ENCODE measurements around the gene CYFIP2.

The CYFIP2 gene

GRCh38 chr5:157434096-157434495 lies 168.2 kb downstream of the CYFIP2 start:
- TF ChIP-seq JUND (IDR thresholded peaks at IDR 0.05; ENCODE audit: low read depth): no peak
- DNase-seq (ENCODE audit: low read depth in 1 of 2, low spot score in 1 of 2): no peak

GRCh38 chr5:157443041-157443549 lies 177.2 kb downstream of the CYFIP2 start:
- no peak for DNase-seq (ENCODE audit: low read depth in 1 of 2, low spot score in 1 of 2)
- in situ Hi-C loops (cut with HindIII; ENCODE audit: low pct_unique_long_range_greater_than_20kb, low sequenced_read_pairs): no loop called here
- no peak for TF ChIP-seq JUND (IDR thresholded peaks at IDR 0.05; ENCODE audit: low read depth)

More at GRCh38 chr5:157434096-157434495, 168.2 kb downstream of the CYFIP2 start:
- in situ Hi-C loops (cut with HindIII; ENCODE audit: low pct_unique_long_range_greater_than_20kb, low sequenced_read_pairs): no loop called here

GRCh38 chr5:157444224-157444623 lies 178.3 kb downstream of the CYFIP2 start:
- no peak for TF ChIP-seq JUND (IDR thresholded peaks at IDR 0.05; ENCODE audit: low read depth)
- no peak for DNase-seq (ENCODE audit: low read depth in 1 of 2, low spot score in 1 of 2)
- in situ Hi-C loops (cut with HindIII; ENCODE audit: low pct_unique_long_range_greater_than_20kb, low sequenced_read_pairs): no loop called here

Measured in T47D (cell line).